ENCODE measurements around the gene GRAMD1B.

GRAMD1B gene

DNA sequence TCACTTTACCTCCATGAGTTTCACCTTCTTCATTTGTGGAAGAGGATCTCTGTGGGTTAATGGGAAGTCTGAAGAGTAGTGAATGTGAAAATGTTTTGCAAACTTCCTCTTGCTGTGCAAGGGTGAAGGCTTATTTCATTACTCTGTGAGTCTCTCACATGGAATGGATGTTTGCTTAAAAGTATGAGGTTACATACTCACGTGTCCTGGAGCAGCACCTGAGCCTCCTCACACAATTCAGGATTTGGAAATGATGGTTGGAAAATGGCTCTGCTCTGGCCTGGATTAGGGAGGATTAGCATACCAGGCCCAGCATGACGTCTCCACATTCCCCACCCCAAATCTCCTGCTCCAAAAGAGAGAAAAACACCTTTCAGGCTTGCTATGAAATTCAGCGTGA is 4.8 kb downstream of the GRAMD1B start:
- DNase-seq (ENCODE audit: low read depth, low spot score), result no peak
- ChIA-PET CTCF (interaction anchor here (1.5 to 2.5 kb wide), 4 partner anchors 27 to 126 kb away, joined by 3 to 14 read pairs (median 4); no protein-coding TSS in a partner anchor), POLR2A (no interaction called here)
- TF ChIP-seq, protein P1, sequence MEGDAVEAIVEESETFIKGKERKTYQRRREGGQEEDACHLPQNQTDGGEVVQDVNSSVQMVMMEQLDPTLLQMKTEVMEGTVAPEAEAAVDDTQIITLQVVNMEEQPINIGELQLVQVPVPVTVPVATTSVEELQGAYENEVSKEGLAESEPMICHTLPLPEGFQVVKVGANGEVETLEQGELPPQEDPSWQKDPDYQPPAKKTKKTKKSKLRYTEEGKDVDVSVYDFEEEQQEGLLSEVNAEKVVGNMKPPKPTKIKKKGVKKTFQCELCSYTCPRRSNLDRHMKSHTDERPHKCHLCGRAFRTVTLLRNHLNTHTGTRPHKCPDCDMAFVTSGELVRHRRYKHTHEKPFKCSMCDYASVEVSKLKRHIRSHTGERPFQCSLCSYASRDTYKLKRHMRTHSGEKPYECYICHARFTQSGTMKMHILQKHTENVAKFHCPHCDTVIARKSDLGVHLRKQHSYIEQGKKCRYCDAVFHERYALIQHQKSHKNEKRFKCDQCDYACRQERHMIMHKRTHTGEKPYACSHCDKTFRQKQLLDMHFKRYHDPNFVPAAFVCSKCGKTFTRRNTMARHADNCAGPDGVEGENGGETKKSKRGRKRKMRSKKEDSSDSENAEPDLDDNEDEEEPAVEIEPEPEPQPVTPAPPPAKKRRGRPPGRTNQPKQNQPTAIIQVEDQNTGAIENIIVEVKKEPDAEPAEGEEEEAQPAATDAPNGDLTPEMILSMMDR (IDR thresholded peaks at IDR 0.05; ENCODE audit: insufficient read depth, low read length, missing control alignments), result no peak
- H3K4me3 ChIP-seq (ENCODE audit: low read depth, low read length), result no peak overlapping the region

DNA sequence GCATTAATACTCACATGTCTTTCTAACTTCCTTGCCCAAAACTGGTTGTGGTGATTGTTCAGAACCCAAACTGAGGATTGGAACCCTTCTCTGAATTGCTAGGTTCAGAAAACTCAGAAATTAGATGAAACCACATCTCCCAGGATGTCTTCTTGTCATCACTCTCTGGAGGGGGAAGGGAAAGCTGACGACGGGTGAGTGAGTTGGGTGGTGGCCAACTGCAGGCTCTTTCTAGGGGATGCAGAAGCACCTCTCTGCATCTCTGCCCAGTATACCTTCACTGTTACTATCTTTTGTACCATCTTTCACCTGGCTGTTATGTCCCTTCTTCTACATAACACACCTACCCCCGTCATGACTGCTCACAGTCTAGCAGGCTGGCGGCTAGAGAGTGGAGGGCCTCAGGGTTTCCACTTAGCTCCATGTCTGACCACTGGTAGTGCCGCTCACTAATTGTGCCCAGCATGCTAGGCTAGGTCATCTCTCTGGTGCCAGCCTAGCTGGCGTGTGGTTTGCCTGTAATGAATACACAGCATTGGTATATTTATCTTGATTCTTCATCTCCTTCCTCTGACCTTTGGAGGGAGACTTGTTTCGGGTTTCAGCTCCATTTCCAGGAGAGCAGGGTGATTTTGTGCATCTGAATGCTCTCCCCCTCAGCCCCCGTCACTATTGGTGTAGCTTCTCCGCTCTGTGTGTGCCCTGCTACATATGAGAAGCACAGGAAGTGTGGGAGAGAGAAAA is 7.3 kb downstream of the GRAMD1B start:
- no peak overlapping the region for H3K4me3 ChIP-seq (ENCODE audit: low read depth, low read length)
- DNase-seq (ENCODE audit: low read depth, low spot score), result no peak
- CTCF ChIA-PET, result interaction anchor here (0.8 to 3.3 kb wide), 5 partner anchors 9 to 40 kb away, joined by 3 to 14 read pairs (median 4); no protein-coding TSS in a partner anchor
- POLR2A ChIA-PET, result no interaction called here
- TF ChIP-seq, protein P1 (IDR thresholded peaks at IDR 0.05; ENCODE audit: insufficient read depth, low read length, missing control alignments), result no peak

DNA sequence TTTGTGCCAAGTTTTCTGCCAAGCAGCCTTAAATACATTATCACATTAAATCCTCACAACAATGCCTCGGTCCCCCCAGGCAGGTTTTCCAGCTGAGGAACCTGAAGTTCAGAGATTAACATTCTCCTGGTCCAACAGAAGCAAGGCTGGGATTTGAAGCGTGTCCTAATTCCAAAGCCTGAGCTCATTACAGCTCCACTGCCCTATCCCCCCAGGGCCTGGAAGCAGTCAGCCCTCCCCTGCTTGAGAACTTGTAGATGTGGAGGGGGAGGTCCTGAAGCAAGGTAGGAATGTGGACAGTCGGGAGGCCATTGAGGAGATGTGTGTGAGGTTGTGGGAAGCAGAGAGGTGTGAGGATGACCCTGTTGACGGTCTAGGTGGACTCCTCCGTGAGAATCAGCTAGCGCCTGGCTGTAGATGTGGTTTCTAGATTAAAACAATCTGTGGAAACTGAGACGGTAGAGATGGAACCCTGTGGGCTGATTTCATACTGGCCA is 8.1 kb downstream of the GRAMD1B start:
- no peak overlapping the region for H3K4me3 ChIP-seq (ENCODE audit: low read depth, low read length)

GRCh38 chr11:123439616-123440015 is 9.5 kb downstream of the GRAMD1B start:
- CTCF ChIA-PET, result interaction anchor here (1.0 to 3.3 kb wide), 6 partner anchors 8 to 137 kb away, joined by 3 to 14 read pairs (median 4); no protein-coding TSS in a partner anchor
- no peak overlapping the region for H3K4me3 ChIP-seq (ENCODE audit: low read depth, low read length)
- TF ChIP-seq, protein P1 (IDR thresholded peaks at IDR 0.05; ENCODE audit: insufficient read depth, low read length, missing control alignments), result no peak
- POLR2A ChIA-PET, result no interaction called here
- DNase-seq (ENCODE audit: low read depth, low spot score), result no peak

More for the DNA sequence above, 8.1 kb downstream of the GRAMD1B start:
- TF ChIP-seq, protein P1 (IDR thresholded peaks at IDR 0.05; ENCODE audit: insufficient read depth, low read length, missing control alignments), result no peak
- DNase-seq (ENCODE audit: low read depth, low spot score), result no peak
- POLR2A ChIA-PET, result no interaction called here
- CTCF ChIA-PET, result interaction anchor here (1.2 to 3.3 kb wide), 7 partner anchors 10 to 177 kb away, joined by 3 to 14 read pairs (median 5); no protein-coding TSS in a partner anchor

DNA sequence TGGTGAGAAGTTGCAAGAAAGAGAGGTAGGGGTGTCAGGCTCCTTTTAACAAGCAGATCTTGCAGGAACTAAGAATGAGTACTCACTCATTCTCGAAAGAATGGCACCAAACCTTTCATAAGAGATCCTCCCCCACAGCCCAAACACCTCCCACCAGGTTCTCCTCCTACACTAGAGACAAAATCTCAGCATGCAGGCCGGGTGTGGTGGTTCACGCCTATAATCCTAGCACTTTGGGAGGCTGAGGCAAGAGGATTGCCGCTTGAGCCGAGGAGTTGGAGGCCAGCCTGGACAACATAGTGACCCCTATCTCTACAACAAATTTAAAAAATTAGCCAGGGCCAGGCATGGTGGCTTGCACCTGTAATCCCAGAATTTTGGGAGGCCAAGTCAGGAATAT is 11.1 kb downstream of the GRAMD1B start:
- CTCF ChIA-PET, result interaction anchor here (0.9 to 1.9 kb wide), 3 partner anchors 10 to 140 kb away, joined by 3 to 5 read pairs (median 4); no protein-coding TSS in a partner anchor
- POLR2A ChIA-PET, result no interaction called here
- no peak overlapping the region for H3K4me3 ChIP-seq (ENCODE audit: low read depth, low read length)
- no peak for DNase-seq (ENCODE audit: low read depth, low spot score)
- TF ChIP-seq, protein P1 (IDR thresholded peaks at IDR 0.05; ENCODE audit: insufficient read depth, low read length, missing control alignments), result no peak

Measured in AG04449 (cell line).